GM21786 (cell line): ENCODE measurements around the gene HGFAC.
A peak's percentile ranks its signal among the peaks of the same experiment; 100 is the strongest.

Experiments used
- ATAC-seq: cut with Tn5 transposase; IDR thresholded peaks from one replicate; pipeline ENCODE4 v1.9.1; 2021; ENCODE audit not compliant: unreplicated experiment

Gene HGFAC

DNA sequence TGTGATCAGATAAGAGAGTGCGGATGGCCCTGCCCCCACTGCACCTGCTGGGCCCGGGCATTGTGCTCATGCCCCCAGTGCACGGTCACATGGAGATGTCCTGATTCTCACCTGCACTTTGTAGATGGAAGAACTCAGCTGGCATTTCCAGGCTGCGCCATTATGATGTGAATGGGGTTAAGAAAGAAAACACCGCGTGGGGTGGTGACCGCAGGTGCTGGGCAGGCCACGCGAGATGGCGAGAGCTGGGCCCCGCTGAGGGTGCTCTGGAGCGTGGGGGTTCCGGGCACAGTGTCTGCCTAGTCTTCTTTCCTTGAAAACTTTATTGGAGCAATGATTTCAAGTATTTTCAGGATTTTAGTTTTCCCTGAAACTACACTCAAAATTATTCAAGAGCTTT, 17.8 kb upstream of the HGFAC start:
- ATAC-seq: no peak

- no peak for ATAC-seq
Observed at GRCh38 chr4:3424522-3425095, 17.2 kb upstream of the HGFAC start.

- no peak for ATAC-seq
Observed at GRCh38 chr4:3426465-3427133, 15.2 kb upstream of the HGFAC start.

DNA sequence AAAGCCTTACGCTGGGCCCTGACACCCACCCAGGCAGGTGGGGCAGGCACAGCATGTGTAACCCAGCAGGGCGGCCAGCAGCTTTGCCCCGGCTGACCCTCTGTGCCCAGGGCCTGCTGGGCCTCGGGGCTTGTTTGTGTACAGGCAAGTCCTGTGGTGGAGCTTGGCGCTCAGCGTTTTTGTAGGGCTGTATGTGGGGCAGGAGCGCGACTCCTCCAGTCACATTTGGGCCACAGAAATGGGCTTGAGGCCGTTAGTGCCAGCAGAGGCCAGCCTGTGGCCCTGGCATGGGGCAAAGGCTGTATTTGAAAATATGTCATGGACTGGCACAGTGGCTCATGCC, 14.7 kb upstream of the HGFAC start:
- ATAC-seq: no peak

GRCh38 chr4:3427706-3428446, 13.9 kb upstream of the HGFAC start:
- ATAC-seq: no peak

- no peak for ATAC-seq
Observed at GRCh38 chr4:3429651-3430050, 12.1 kb upstream of the HGFAC start.

DNA sequence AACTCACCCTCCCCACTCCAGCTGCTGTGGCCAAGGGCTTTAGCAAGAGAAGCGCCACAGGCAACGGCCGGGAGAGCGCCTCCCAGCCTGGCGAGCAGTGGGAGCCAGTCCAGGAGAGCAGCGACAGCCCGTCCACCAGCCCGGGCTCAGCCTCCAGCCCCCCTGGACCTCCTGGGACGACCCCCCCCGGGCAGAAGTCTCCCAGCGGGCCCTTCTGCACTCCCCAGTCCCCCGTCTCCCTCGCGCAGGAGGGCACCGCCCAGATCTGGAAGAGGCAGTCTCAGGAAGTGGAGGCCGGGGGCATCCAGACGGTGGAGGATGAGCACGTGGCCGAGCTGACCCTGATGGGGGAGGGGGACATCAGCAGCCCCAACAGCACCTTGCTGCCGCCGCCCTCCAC, 11.2 kb upstream of the HGFAC start:
- no peak for ATAC-seq

DNA sequence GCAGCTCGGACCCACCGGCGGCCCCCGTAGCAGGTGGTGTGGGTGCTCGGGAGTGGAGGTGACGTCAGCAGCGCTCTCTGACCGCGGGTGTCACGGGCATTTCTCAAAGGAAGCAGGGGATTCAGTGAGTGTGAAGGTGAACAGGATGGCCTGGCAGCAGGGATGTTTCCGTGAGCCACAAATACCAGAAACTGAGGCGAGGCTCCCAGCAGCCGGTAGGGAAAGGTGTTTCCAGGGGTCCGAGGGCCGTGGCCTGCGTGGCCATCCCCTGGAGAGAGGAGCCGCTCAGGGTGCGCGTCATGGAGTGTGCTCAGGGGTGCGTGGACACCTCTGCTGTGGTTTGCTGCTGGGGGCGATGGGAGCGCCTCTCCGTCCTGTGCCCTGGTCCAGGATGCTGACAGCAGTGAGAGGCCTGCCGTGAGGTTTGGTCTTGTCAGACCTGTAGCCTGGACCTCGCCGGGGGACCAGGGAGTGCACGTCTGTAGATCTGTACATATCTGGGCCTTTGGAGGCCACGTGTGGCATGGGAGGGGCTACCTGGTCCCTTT, 10.2 kb upstream of the HGFAC start:
- ATAC-seq: no peak

- ATAC-seq: no peak
Observed at GRCh38 chr4:3432381-3432790, 9.4 kb upstream of the HGFAC start.

GRCh38 chr4:3433138-3433869, 8.5 kb upstream of the HGFAC start:
- no peak for ATAC-seq

- ATAC-seq: no peak
Observed at GRCh38 chr4:3434881-3435685, 6.7 kb upstream of the HGFAC start.

DNA sequence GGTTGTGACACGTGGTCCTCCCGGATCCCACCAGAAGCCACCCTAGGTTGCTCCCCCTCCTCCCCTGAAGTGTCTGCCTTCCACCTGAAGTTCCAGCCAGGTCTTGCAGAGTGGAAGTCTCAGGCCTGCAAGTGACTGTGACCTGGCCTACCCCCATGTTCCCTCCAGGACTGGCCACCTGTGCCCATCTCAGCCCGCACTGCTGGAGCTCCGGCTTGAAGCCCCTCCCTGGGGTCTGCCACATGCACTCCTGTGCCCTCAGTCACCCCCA, 6.1 kb upstream of the HGFAC start:
- no peak for ATAC-seq

GRCh38 chr4:3436048-3436797, 5.5 kb upstream of the HGFAC start:
- ATAC-seq: no peak

DNA sequence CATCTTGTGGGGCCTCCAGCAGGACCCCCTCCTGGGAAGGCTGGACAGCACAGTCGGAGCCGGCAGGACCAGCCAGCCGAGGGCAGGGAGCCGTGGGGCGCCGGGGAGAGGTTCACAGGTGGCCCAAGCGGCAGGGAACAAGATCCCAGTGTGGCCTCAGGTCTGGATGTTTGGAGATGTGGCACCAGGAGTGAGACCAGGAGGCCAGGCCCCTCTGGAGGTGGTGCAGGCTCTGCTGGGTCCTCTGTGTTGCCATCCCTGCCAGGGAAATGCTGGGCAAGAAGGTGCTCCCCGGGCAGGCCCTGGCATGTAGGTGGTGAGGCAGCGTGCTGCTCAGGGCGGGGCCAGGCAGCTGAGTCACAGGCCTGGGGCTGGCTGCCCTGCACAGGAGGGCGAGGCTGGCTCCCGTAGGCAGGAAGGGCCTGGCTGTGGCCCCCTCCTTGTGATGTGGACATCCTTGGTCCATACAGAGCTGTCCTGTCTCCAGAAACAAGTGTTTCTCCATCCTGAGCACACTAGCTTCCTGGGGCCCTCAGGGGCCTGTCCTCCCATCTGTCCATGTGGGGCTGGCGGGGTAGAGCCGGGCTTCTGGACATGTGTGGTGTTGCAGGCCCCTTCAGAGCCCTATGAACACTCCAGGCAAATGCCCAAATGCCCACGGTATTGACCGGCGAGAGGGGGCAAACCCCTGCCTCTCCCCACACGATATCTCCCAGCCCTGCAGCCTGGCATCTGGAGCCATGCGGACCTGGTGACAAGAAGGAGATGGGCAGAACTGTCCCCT, 4.8 kb upstream of the HGFAC start:
- ATAC-seq: peak; percentile 60

DNA sequence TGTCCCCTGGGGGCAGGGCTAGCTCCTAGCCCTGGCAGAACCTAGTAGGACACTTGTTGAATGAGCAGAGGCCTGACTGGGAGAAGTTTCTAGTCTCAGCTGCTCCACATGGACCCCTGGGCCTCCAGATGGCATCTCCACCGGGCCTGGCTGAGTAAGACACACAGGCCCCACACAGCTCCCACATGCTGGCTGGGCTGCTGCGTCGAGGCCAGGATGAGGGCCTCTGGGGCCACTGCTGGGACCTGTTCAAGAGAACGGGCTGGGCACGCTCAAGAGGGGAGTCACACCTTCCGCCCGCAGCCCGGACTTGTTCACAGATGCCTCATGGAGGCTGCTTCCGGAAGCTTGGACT, 4.2 kb upstream of the HGFAC start:
- ATAC-seq: no peak

GRCh38 chr4:3437998-3438846, 3.5 kb upstream of the HGFAC start:
- ATAC-seq: no peak

DNA sequence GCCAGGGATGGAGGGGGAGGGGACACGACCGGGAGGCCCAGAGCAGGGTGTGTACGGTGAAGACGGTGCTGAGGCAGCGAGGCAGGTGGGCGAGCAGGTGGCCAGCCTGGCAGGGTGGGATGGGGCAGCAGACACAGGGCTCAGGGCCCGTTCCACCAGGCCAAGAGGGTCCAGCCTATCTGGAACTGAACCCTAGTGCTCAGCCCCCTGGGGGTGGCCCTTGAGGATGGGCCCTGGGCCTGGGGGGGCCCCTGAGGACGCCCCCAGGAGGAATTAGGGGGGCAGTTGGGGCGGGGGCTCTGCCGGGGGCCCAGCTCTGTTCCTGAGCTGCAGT, 3.0 kb upstream of the HGFAC start:
- ATAC-seq: no peak

DNA sequence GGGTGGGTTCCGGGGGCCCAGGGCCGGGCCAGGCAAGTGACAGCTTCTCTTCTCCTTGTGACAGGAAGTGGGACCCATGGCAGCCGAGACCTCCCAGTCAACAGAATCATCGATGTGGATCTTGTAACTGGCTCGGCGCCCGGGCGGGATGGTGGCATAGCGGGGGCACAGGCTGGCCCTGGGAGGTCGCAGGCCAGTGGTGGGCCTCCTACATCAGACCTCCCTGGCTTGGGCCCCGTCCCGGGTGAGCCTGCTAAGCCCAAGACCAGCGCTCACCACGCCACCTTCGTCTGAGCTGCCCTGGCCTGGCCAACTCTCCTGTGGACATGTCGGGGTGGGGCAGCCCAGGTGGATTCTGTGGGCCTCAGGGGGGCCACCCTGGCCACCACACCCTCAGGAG, 2.4 kb upstream of the HGFAC start:
- ATAC-seq: no peak

GRCh38 chr4:3440011-3440410, 1.8 kb upstream of the HGFAC start:
- ATAC-seq: no peak
